GM19372 (cell line): ENCODE data around the gene ANTXRL.
"Not testable (repeated sequence)": the region's sequence is repeated elsewhere in the genome, so short reads cannot be mapped to it uniquely, and the experiment has no call there.

ENCODE experiments used
- ATAC-seq: cut with Tn5 transposase; IDR thresholded peaks from one replicate; pipeline ENCODE4 v1.9.1; 2021; ENCODE audit warnings: mild to moderate bottlenecking, low read depth, moderate library complexity; ENCODE audit not compliant: unreplicated experiment

Gene ANTXRL

GRCh38 chr10:46286991-46287693, at the start of gene ANTXRL:
Gene ANTXRL (plus strand): TSS chr10:46286997. CDS start chr10:46287263, 266 bp downstream.
- no peak for ATAC-seq

- no peak for ATAC-seq
Observed at GRCh38 chr10:46237815-46238510, 48.8 kb upstream of the ANTXRL start.

DNA sequence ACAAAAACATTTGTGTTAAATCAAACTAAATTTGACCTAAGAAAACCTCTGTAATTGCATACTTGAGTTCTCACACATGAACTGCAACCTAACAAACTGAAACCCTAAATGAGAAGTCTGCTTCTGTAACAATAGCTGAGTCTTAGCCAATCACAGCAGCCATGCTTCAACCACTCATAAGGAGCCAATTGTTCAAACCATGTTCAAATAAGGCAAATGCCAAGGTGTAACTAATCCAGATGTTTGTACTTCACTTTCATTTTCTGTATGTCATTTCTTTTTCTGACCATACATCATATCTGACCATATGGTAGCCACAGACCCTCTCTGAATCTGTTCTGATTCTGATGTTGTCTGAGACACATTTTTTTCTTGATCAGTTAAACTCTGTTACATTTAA, 47.5 kb upstream of the ANTXRL start:
- ATAC-seq: no peak

DNA sequence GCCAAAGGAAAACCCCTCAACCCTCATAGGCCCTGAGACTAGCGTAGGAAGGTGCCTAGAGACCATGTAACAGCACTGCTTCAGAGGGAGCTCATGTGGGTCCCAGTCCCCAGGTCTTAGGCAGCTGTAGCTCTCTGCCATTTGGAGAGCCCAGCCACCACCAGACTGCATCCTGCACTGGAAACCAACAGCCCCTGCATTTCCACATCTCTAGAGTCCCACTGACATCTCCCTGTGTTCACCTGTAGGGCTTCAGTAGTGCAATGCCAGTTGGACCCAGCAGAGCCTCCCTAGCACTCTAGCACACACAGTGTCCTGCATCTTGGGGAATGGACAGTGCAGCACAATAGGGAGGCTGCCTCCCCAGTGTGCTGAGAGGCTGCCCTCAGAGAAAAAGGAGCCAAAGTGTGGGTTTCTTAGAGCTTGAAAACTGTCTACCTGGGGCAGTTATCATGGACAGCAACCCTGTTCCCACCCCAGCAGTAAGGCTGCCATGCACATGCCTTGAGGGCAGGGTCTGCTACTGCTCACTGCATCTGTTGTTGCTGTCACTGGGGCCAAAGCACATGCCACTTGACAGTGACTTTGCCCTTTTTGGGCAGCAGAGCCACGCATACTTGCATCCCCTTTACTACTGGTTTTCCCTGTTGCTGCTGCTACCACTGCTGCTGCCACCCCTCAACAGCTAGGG, 46.7 kb upstream of the ANTXRL start:
- ATAC-seq: no peak

DNA sequence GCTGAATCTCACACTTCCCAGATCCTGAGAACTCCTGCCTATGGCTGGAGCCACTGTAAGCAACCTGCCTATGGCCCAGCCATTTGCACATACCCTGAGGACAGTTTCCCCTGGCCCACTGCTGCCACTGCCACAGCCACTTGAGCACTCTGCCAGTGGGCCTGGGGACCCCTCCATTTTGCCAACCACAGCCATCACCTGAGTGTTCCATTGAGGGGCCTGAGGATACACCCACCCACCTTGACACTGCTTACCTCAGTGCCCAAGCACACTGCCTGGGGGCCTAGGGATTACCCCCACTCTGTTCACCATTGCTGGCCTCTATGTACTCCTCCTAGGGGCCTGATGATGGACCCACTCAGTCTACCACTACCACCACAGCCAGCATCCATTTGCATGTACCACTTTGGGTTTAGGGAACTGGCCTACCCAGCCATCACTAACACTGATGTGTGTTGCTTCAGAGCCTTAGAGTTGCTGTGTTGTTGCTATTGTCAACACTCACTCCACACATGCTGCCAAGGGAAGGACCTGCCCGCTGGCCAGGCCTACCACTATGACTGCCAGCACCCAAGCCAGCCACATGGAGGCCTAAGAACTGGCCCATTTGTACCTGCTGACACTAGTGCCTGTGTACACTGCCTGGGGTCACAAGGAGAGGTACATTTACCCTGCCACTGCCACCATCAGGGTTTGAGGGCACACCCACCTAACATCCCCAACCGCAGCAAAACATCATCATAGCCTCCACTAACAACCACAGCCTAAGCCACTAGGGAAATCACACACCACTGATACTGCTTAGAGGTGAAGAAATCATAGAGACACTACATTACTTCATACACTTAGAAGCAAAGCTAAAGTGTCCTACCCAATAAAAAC, 45.9 kb upstream of the ANTXRL start:
- ATAC-seq: no peak

GRCh38 chr10:46245381-46245900, 41.4 kb upstream of the ANTXRL start:
- ATAC-seq: no peak

DNA sequence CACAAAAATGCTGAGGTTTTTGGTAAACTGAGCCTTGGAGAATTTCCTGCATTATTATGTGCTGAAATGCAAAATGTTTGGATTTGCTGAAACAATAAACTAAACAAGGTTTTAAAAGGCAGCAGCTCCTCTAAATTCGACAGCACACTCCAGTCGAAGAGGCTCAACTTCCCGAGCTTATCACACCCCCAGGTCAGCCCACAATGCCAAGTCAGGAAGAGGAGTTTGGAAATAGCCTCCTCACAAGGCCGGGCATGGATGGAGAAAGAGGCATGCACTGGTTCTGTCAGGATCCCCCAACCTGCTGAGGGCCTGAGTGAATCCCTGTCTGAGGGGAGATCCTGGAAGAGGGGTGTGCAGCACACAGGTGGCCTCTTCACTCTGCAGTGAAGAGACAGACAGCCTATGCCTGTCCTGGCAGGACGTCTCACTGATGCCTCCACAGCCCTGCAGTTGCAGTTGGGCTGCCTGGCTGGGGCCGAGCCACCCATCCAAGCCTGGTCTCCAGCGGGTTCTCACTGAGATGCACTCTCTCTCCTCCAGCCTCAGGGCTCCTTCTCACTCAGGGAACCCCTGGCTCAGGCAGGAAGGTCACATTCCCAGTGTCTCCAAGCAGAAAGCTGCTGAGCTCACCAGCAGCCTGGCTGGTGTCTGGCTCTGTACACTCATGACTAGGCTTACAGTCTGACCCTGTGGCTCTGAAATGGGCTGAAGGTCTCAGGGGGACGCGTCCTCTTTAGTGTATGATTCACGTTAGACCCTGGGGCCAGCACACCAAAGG, 40.2 kb upstream of the ANTXRL start:
- not testable (repeated sequence) for ATAC-seq

GRCh38 chr10:46247181-46247475, 39.7 kb upstream of the ANTXRL start:
- ATAC-seq: no peak

DNA sequence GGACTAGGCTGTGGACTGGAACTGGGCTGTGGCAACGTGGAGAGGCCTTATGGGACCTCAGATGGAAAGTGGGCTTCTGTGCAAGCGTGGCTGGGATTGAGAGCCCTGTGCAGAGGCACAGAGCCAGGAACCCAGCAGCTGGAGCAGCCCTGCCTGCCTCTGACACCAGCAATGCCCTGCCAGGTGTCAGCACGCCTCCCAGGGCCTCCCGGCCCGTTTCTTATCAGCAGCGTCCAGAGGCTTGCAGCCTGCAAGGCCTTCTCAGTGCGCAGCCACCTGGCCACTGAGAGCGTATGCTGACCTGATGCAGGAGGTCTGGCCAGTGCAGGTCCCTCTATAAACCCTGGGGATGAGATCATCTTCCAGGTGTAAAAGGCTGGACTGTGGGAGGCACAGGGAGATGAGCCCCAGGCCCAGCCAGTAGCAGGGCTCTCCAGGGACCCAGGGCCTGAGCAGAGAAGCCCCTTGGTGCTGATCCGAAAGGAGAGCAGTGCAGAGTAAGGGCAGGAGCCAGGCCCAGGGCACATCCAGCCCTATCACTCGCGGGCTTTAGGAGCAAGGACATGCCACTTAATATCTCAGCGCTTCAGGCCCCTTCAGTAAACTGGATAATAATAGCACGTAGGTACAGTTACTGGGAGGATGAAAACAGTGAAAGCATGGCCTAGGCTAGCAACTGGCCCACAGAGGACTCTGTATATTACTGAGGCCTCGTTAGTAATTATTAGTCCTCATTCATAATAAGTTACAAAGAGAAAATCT, 38.8 kb upstream of the ANTXRL start:
- ATAC-seq: no peak

- no peak for ATAC-seq
Observed at GRCh38 chr10:46248651-46249146, 38.1 kb upstream of the ANTXRL start.

DNA sequence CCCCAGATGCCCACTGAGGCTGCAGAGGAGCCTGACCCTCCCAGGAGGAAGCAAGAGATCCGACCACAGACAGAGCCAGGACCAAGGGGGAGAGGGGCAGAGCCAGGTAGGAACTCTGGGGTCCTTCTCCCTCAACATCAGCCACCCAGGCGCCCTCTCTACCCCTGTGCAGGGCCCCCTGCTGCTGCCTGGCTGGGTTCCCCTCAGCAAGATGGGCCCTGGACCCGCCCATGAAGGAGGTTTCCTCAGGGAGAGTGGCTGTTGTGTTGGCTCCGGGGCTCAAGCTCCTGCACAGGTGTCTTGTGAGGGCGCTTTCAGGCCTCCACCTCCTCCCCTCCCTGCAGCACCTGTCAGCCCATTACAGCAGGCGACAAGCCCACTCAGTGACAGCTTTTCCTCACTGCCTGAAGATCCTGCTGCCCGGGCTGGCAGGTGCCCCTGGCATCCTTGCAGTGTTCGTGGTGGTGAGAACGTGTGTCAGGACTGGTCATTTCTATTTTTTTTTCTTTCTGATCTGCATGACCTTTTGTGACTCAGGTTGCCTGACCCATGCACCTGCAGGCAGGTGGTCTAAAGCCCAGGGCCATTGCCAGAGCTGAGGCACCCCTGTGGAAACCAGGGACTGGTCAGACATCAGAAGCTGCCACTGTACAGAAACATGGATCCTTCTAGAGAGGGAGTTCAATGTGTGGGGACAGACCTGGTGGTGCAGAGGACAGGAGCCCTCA, 37.0 kb upstream of the ANTXRL start:
- not testable (repeated sequence) for ATAC-seq

GRCh38 chr10:46250481-46250880, 36.3 kb upstream of the ANTXRL start:
- ATAC-seq: no peak

DNA sequence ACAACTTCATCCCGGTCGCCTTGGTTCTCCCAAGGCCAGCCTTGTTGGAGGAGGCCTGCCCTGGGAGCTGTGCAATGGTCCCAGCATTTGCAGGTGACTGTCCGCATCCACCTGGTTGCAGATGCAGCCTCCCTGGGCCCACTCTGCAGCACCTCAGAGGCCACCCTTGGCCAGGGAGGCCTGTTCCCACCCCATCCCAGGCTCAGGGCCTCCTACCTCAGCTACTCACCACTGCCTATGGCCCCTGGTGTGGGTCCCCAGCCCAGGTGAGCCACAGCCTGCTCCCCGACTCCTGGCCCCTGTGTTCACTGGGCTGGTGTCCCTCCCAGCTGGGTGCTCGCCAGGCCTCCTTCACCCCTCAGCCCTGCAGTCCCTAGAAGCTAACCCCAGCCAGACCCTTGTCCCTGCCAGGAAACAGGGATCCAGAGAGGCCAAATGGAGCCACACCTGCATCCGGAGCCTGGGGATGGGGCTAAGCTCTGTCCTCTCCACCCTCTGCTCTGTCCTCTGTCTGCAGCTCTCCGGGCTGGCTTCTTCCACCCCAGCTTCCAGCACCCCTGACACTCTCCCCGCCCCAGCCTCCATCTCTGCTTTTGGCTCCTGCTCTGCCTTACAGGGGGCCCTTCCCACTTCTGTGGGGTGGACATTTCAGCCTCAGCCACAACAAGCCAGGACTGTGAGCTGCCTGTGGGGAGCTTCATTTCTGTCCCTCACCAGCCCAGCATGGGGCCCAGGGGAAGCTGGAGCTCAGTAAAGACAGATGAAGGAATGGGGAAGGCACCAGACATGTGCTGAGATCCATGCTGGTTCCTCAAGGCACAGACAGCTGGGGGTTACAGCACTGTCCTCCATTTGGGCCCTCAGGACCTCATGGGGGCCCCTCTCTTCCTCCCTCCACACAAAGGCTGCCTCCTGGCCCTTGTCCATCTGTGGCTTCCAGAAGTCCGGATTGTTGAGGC, 35.6 kb upstream of the ANTXRL start:
- ATAC-seq: no peak

DNA sequence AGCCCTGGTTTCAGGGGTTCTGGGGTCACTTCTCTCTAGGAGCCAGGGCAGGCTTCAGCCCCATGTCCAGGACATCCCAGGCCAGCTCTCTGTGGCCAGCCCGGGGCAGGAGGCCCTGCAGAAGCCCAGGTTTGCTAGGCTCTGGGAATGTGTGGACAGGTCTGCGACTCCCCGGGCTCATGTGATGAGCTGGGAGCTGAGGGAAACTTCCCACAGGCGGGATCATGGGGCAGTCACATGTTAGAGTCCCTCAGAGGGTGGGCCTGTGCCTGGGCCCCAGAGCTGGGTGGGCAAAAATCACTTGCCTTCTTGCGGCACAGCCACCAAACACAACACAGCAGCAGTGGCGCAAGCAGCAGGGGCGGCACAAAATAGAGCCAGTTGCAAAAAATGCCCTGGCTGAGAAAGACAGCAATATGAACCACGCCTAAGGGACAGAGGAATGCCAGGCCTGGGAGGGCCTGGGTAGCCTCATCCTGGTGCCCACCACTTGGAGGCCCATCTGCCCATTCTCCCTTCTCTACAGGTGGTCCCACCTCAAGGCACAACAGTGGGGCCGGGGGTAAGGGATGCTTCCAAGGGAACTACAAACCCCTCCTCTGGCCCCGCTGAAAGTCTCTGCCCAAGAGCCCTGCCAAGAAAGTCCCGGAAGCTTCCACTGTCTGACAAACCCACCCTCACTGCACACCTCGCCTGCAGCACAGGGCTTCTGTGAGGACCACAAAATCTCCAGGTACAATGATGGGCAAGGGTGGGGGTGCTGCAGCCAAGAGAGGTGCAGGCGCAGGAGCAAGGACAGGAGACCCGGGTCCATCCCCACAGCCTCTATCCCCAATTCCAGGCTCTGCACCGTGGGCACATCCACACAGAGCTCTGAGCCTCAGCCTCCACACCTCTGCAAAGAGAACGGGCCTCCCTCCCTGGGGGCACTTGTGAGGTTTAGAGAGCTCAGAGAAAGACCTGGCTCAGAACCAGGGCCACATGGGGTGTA, 34.6 kb upstream of the ANTXRL start:
- no peak for ATAC-seq

DNA sequence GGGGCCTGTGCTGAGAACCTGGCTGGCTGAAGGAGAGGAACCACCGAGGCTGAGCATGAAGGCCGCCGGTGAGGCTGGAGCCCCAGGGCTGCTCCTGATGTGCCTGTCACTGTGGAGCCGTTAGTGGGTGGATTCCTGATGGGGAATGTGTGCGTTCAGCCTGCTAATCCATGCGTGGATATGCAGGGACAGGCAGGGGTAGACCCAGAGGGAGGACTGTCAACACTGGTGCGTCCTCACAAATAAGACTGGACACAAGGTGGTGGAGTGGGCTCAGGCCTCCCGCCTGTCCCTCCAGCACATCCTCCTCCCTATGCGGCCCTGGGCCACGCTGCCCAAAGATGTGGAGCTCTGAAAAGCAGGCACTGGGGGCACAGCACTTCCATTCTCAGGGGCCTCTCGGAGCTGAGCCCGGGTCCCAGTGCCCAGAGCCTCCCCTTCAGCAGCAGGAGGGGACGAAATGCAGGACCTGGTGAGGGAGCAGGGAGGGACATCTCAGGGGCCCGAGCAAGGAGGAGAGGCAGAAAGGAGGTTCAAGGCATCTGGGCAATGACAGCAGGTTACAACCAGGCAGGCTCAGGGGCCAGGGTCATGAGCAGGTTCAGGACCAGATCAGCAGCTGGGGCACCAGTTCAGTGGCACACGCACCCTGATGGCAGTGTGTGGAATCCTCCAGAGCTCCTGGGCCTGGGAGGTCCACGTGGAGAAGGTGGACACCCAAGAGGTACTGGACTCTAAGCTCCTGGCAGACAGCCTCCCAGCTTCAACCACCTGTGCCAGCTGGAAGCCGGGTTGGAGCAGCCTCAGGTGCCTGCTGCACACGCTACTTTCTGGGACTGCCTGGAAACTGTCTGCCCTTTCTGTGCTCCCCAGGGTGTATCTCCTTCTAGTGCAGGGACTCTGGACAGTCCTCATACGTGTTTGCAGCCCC, 33.5 kb upstream of the ANTXRL start:
- no peak for ATAC-seq
